ENCODE results near the gene CEP78. TPM values are rescaled to one million over a fixed set of nuclear protein-coding genes. Genes with fewer than 3 reads are reported as not detected.

Gene CEP78
- total and polyA plus RNA-seq, 10 donors: 7.1 to 20.1 (median 16.2) TPM

- Histone ChIP-seq H3K27ac (no peak overlapping the region), H3K4me1 (no peaks in the 10 kb centered on the region), H3K4me3 (no peak overlapping the region), H3K36me3 (peaks cover 0 to 80% (median 7%) of the 10 kb centered on the region in 6 donors), H3K9me3 (no peaks in the 10 kb centered on the region), H3K27me3 (replicated peaks in 1 of 7) (peaks cover 0 to under 1% (median 0%) of the 10 kb centered on the region in 7 donors)
- no peak for TF ChIP-seq POLR2AphosphoS5 (IDR thresholded peaks at IDR 0.05)
- intact Hi-C loops (cut with DNase I; ENCODE audit: low total_unique reads): no loop called here
- 81 to 93% (median 85%) methylated on average over 16 of the region's 16 CpGs for WGBS, 5 donors
- no peak for DNase-seq
Observed at GRCh38 chr9:78306222-78307076, 70.6 kb downstream of the CEP78 start.

DNA sequence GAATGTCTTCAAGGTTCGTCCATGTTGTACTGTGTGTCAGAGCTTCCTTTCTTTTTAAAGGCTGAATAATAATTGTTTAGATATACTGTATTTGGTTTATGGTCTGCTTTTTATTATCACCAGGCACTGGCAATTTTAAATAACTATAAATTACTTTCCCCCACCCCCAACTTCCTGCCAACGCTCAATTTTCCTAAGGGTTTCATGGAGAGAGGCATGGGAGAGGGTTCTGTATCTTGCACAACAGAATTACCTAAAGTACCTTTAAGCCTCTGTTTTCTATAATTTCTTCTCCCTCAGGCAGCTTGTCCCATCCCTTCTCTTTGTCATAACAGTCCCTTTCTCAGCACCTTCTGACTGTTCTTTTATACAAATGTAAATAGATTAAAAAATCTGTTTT, 71.5 kb downstream of the CEP78 start:
- H3K27ac ChIP-seq: no peak overlapping the region
- no peaks in the 10 kb centered on the region for H3K4me1 ChIP-seq
- intact Hi-C loops (cut with DNase I; ENCODE audit: low total_unique reads): no loop called here
- H3K36me3 ChIP-seq: peaks cover 0 to 82% (median 4%) of the 10 kb centered on the region in 6 donors
- no peak overlapping the region for H3K4me3 ChIP-seq
- 82 to 91% (median 87%) methylated on average over 2 of the region's 2 CpGs for WGBS, 5 donors
- no peaks in the 10 kb centered on the region for H3K27me3 ChIP-seq (replicated peaks in 1 of 7)
- TF ChIP-seq POLR2AphosphoS5 (IDR thresholded peaks at IDR 0.05): no peak
- no peak for TF ChIP-seq POLR2A (IDR thresholded peaks at IDR 0.05)
- no peak for TF ChIP-seq CTCF (IDR thresholded peaks at IDR 0.05 in 8 of 11, conservative IDR thresholded peaks at IDR 0.05 in 3 of 11)
- DNase-seq: no peak
- no peaks in the 10 kb centered on the region for H3K9me3 ChIP-seq

- Histone ChIP-seq H3K4me3 (no peak overlapping the region), H3K36me3 (peaks cover 0 to 75% (median 4%) of the 10 kb centered on the region in 6 donors), H3K4me1 (no peaks in the 10 kb centered on the region), H3K27ac (no peak overlapping the region), H3K27me3 (replicated peaks in 1 of 7) (no peaks in the 10 kb centered on the region), H3K9me3 (no peaks in the 10 kb centered on the region)
- 76 to 100% (median 98%) methylated on average over 6 of the region's 6 CpGs for WGBS, 5 donors
- intact Hi-C loops (cut with DNase I; ENCODE audit: low total_unique reads): no loop called here
- DNase-seq: no peak
- TF ChIP-seq POLR2AphosphoS5 (IDR thresholded peaks at IDR 0.05): no peak
- no peak for TF ChIP-seq CTCF (IDR thresholded peaks at IDR 0.05 in 8 of 11, conservative IDR thresholded peaks at IDR 0.05 in 3 of 11)
- TF ChIP-seq POLR2A (IDR thresholded peaks at IDR 0.05): no peak
Observed at GRCh38 chr9:78309066-78309465, 73.2 kb downstream of the CEP78 start.

DNA sequence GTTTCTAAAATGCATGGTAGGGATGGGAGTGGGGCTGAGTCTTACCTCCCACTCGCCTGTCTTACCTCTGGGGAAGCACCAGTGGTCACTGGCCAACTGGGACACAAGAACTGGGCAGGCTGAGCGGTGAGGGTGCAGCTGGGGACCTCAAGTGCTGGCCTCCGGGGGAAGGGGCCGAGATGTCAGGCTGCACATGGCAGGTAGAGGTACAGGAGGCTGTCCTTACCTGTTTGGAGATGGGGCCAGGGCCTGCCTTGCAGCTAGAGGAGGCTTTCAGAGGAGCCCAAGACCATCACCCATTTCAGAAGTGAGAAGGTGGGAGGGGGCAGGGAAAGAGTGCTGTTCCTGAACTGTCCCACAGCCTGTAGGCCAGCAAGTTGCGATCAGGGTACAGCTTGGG, 75.2 kb downstream of the CEP78 start:
- Histone ChIP-seq H3K9me3 (no peaks in the 10 kb centered on the region), H3K4me3 (no peak overlapping the region), H3K27ac (no peak overlapping the region), H3K36me3 (peaks cover 0 to 61% (median 0%) of the 10 kb centered on the region in 6 donors), H3K27me3 (replicated peaks in 1 of 7) (no peaks in the 10 kb centered on the region), H3K4me1 (no peaks in the 10 kb centered on the region)
- intact Hi-C loops (cut with DNase I; ENCODE audit: low total_unique reads): no loop called here
- no peak for DNase-seq
- 87 to 97% (median 95%) methylated on average over 5 of the region's 5 CpGs for WGBS, 5 donors
- TF ChIP-seq POLR2A (IDR thresholded peaks at IDR 0.05): no peak
- TF ChIP-seq POLR2AphosphoS5 (IDR thresholded peaks at IDR 0.05): no peak
- no peak for TF ChIP-seq CTCF (IDR thresholded peaks at IDR 0.05 in 8 of 11, conservative IDR thresholded peaks at IDR 0.05 in 3 of 11)
